Kidney epithelial cell (primary cell): ENCODE measurements around the gene HNRNPM. TPM values are rescaled to one million over a fixed set of nuclear protein-coding genes. Genes with fewer than 3 reads are reported as not detected.

Experiments used
- DNase-seq: peaks from one replicate; pipeline ENCODE4 v3.0.0-alpha.2; 2010; ENCODE audit warnings: low read depth
- H3K27me3 ChIP-seq: 2 replicates; pipeline ENCODE4 v1.6.0; 2011; ENCODE audit warnings: low read length; ENCODE audit not compliant: control insufficient read depth, insufficient read depth
- H3K36me3 ChIP-seq: 2 replicates; pipeline ENCODE4 v1.5.1; 2011; ENCODE audit warnings: low read length; ENCODE audit not compliant: control insufficient read depth, insufficient read depth
- H3K4me3 ChIP-seq: 2 replicates; pipeline ENCODE4 v1.5.1; 2011; ENCODE audit warnings: low read depth, mild to moderate bottlenecking, control low read depth, low read length
- CTCF ChIP-seq: IDR thresholded peaks from 2 replicates; pipeline ENCODE4 v1.5.1; 2011; ENCODE audit warnings: mild to moderate bottlenecking, moderate library complexity, low read length, control low read depth, inconsistent platforms; ENCODE audit not compliant: insufficient read depth, poor library complexity, severe bottlenecking
- total RNA-seq: library from RNA; depleted of rRNA; stranded (reverse); fragments of >200 nt; gene quantifications from 2 replicates; pipeline ENCODE4 v1.2.3, GENCODE V29; 2015

The HNRNPM gene
- total RNA-seq, 1 donor from 2014 or later, result 115 TPM

DNA sequence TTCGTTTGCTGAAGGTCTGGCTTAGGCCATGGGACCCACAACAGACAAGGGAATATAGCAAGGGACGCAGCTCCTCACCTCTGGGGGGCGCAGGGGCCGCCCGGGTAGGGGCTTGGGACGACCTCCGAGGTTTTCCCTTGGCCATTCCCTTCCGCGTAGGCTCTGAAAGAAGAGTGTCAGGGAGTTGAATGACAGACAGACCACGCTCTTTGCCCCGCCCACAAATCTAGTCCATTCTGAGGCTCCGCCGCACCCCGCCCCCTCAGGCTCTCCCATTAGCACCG, 80.6 kb downstream of the HNRNPM start:
- no peaks in the 10 kb centered on the region for H3K27me3 ChIP-seq
- peak; percentile 11 for TF ChIP-seq CTCF
- DNase-seq, result no peak
- no peaks in the 10 kb centered on the region for H3K36me3 ChIP-seq
- peak overlapping the region; percentile 42 for H3K4me3 ChIP-seq

GRCh38 chr19:8526345-8527091, 81.7 kb downstream of the HNRNPM start:
- no peaks in the 10 kb centered on the region for H3K36me3 ChIP-seq
- H3K4me3 ChIP-seq, result peak overlapping the region; percentile 80
- no peak for TF ChIP-seq CTCF
- DNase-seq, result peak; percentile 57
- no peaks in the 10 kb centered on the region for H3K27me3 ChIP-seq

GRCh38 chr19:8528500-8528899, 83.7 kb downstream of the HNRNPM start:
- Histone ChIP-seq H3K27me3 (peaks cover 2% of the 10 kb centered on the region), H3K4me3 (no peak overlapping the region), H3K36me3 (no peaks in the 10 kb centered on the region)
- TF ChIP-seq CTCF, result no peak
- no peak for DNase-seq

DNA sequence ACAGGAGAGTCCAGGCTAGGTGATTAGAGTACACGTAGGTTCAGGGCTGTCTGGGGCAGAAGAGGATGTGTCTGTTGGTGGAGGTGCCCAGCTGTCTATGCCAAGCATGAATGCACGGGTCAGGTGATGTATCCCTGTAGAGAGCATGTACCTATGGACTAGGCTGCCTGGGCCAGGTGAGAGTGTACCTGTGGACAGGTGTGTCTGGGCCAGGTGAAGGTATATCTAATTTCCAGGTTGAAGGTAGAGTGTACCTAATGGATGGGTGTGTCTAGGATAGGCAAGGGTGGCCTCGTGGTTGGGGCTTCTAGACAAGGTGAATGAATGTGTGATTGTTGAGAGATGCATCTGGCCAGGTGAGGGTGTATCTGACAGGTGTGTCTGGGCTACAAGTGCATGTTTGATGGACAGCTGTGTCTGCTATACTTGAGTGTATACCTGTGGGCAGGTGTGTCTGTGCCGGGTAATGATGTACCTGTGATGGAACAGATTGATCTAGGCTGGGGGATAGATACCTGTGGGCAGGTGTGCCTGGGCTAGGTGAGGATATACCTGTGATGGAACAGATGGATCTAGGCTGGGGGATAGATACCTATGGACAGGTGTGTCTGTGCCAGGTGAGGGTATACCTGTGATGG, 84.7 kb downstream of the HNRNPM start:
- no peak for DNase-seq
- TF ChIP-seq CTCF, result no peak
- Histone ChIP-seq H3K27me3 (peaks cover 2% of the 10 kb centered on the region), H3K4me3 (no peak overlapping the region), H3K36me3 (no peaks in the 10 kb centered on the region)

- no peak for DNase-seq
- no peaks in the 10 kb centered on the region for H3K36me3 ChIP-seq
- no peak overlapping the region for H3K4me3 ChIP-seq
- peaks cover 2% of the 10 kb centered on the region for H3K27me3 ChIP-seq
- TF ChIP-seq CTCF, result no peak
Measured at GRCh38 chr19:8530061-8530679, 85.4 kb downstream of the HNRNPM start.
